Gastroesophageal sphincter (tissue), 4 donors: ENCODE data around the gene HEBP1. TPM values are rescaled to one million over a fixed set of nuclear protein-coding genes. Genes with fewer than 3 reads are reported as not detected.

Experiments used
- ATAC-seq: fragments of 150-250 bp; one replicate; pipeline ENCODE4 v1.9.1; 2016; ENCODE audit warnings: mild to moderate bottlenecking, moderate library complexity
- H3K27ac ChIP-seq, 4 donors: fragments of 200-600 bp; sonication (generic) in 3 of 4; 1 replicate in 3 of 4; 2 replicates in 1 of 4; pipeline ENCODE4 v1.5.1; 2016 to 2019
- H3K27me3 ChIP-seq: fragments of 200-600 bp; sonication (generic); one replicate; pipeline ENCODE4 v1.5.1; 2019
- H3K36me3 ChIP-seq, 2 donors: fragments of 200-600 bp; sonication (generic); one replicate each; pipeline ENCODE4 v1.5.1; 2019; ENCODE audit warnings: control low read depth in 1 of 2
- H3K4me1 ChIP-seq, 3 donors: fragments of 200-600 bp; sonication (generic); 1 replicate in 2 of 3; 2 replicates in 1 of 3; pipeline ENCODE4 v1.5.1; 2016 to 2019; ENCODE audit warnings: control low read depth in 2 of 3
- H3K4me3 ChIP-seq, 2 donors: fragments of 200-600 bp; sonication (generic); one replicate each; pipeline ENCODE4 v1.5.1; 2019; ENCODE audit warnings: mild to moderate bottlenecking in 1 of 2, moderate library complexity in 1 of 2
- H3K9me3 ChIP-seq, 3 donors: fragments of 200-600 bp; sonication (generic); one replicate each; pipeline ENCODE4 v1.5.1; 2017 to 2019; ENCODE audit warnings: control low read depth in 2 of 3
- CTCF ChIP-seq, 4 experiments: fragments of 200-600 bp in 2 of 4; fragments of 450-650 bp in 2 of 4; sonication (generic) in 1 of 4; IDR thresholded peaks; one replicate each; pipeline ENCODE4 v1.5.1; 2017 to 2019; ENCODE audit warnings: antibody characterized with exemption in 4 of 4, mild to moderate bottlenecking in 2 of 4, moderate library complexity in 2 of 4
- EP300 ChIP-seq: sonication (generic); formaldehyde crosslinking; IDR thresholded peaks from one replicate; pipeline ENCODE4 v1.6.1; 2017; ENCODE audit warnings: antibody characterized with exemption, mild to moderate bottlenecking
- POLR2A ChIP-seq, 2 donors: fragments of 450-650 bp; IDR thresholded peaks; one replicate each; pipeline ENCODE4 v1.6.1; 2017; ENCODE audit warnings: antibody characterized with exemption in 2 of 2, mild to moderate bottlenecking in 2 of 2, moderate library complexity in 1 of 2
- POLR2AphosphoS5 ChIP-seq: sonication (generic); formaldehyde crosslinking; IDR thresholded peaks from one replicate; pipeline ENCODE4 v1.6.1; 2017; ENCODE audit warnings: antibody characterized with exemption
- WGBS, 2 donors: methylation state at CpG; one replicate each; pipeline ENCODE4 v1.1.5; 2018; ENCODE audit warnings: low coverage in 1 of 2; 5-methylcytosine and 5-hydroxymethylcytosine counted together
- total RNA-seq, 4 donors: library from RNA; depleted of rRNA; stranded (reverse); fragments of >200 nt; gene quantifications; one replicate each; pipeline ENCODE4 v1.1.0, GENCODE V29; 2016

HEBP1 gene
- total RNA-seq, 4 donors from 2014 or later: 33.8 to 47.5 (median 41.9) TPM

- Histone ChIP-seq H3K27ac (no peak overlapping the region), H3K4me3 (no peak overlapping the region), H3K9me3 (no peaks in the 10 kb centered on the region), H3K27me3 (no peaks in the 10 kb centered on the region), H3K4me1 (no peaks in the 10 kb centered on the region), H3K36me3 (peaks cover 0 to 10% of the 10 kb centered on the region in 2 donors)
- no peak for TF ChIP-seq POLR2AphosphoS5
- no peak for TF ChIP-seq EP300
- no peak for TF ChIP-seq POLR2A (IDR thresholded peaks at IDR 0.05)
- no peak for TF ChIP-seq CTCF (IDR thresholded peaks at IDR 0.05)
- no peak for ATAC-seq
- 82 to 93% methylated on average over 3 to 4 of the region's 4 CpGs for WGBS, 2 donors
These were observed 35.8 kb downstream of the HEBP1 start for GRCh38 chr12:12964255-12964654.

- no peaks in the 10 kb centered on the region for H3K9me3 ChIP-seq
- WGBS, 2 donors: 70 to 71% methylated on average over 5 of the region's 5 CpGs
These were observed 39.3 kb downstream of the HEBP1 start for GRCh38 chr12:12960639-12961209.

GRCh38 chr12:12958886-12959285 is 41.2 kb downstream of the HEBP1 start:
- H3K4me1 ChIP-seq: no peaks in the 10 kb centered on the region
- no peaks in the 10 kb centered on the region for H3K27me3 ChIP-seq
- H3K9me3 ChIP-seq: no peaks in the 10 kb centered on the region
- H3K36me3 ChIP-seq: no peaks in the 10 kb centered on the region
- no peak overlapping the region for H3K27ac ChIP-seq
- TF ChIP-seq EP300 (no peak), CTCF (IDR thresholded peaks at IDR 0.05) (no peak), POLR2AphosphoS5 (no peak), POLR2A (IDR thresholded peaks at IDR 0.05) (no peak)
- 64 to 70% methylated on average over 5 to 7 of the region's 7 CpGs for WGBS, 2 donors
- ATAC-seq: no peak
- H3K4me3 ChIP-seq: no peak overlapping the region

More at GRCh38 chr12:12960639-12961209, 39.3 kb downstream of the HEBP1 start:
- no peaks in the 10 kb centered on the region for H3K27me3 ChIP-seq
- no peak for ATAC-seq
- no peaks in the 10 kb centered on the region for H3K4me1 ChIP-seq
- TF ChIP-seq CTCF (IDR thresholded peaks at IDR 0.05) (no peak), POLR2A (IDR thresholded peaks at IDR 0.05) (no peak), EP300 (no peak), POLR2AphosphoS5 (no peak)
- no peak overlapping the region for H3K4me3 ChIP-seq
- no peaks in the 10 kb centered on the region for H3K36me3 ChIP-seq
- H3K27ac ChIP-seq: no peak overlapping the region

- Histone ChIP-seq H3K4me3 (no peak overlapping the region), H3K9me3 (no peaks in the 10 kb centered on the region), H3K4me1 (no peaks in the 10 kb centered on the region), H3K36me3 (no peaks in the 10 kb centered on the region), H3K27me3 (no peaks in the 10 kb centered on the region), H3K27ac (no peak overlapping the region)
- 84 to 95% methylated on average over 4 to 6 of the region's 6 CpGs for WGBS, 2 donors
- TF ChIP-seq POLR2A (IDR thresholded peaks at IDR 0.05) (no peak), EP300 (no peak)
- no peak for ATAC-seq
These were observed 45.0 kb downstream of the HEBP1 start for GRCh38 chr12:12954878-12955625.

GRCh38 chr12:12954356-12954755 is 45.7 kb downstream of the HEBP1 start:
- TF ChIP-seq POLR2A (IDR thresholded peaks at IDR 0.05): no peak
- TF ChIP-seq CTCF (IDR thresholded peaks at IDR 0.05): no peak
- no peak for TF ChIP-seq POLR2AphosphoS5
- Histone ChIP-seq H3K36me3 (no peaks in the 10 kb centered on the region), H3K4me1 (no peaks in the 10 kb centered on the region), H3K9me3 (no peaks in the 10 kb centered on the region), H3K27ac (no peak overlapping the region), H3K4me3 (no peak overlapping the region), H3K27me3 (no peaks in the 10 kb centered on the region)
- 66 to 79% methylated on average over 3 to 4 of the region's 4 CpGs for WGBS, 2 donors
- no peak for ATAC-seq
